A549 (cell line): ENCODE results near the gene HEATR5B.

ENCODE experiments used
- CBX8 ChIP-seq: fragments of 200-600 bp; sonication (generic); IDR thresholded peaks from 2 replicates; pipeline ENCODE4 v1.6.1; 2016
- CTCF ChIP-seq: fragments of >200 bp; sonication (Bioruptor Twin); formaldehyde crosslinking; IDR thresholded peaks from 3 replicates; pipeline ENCODE4 v1.5.1; 2016
- EHMT2 ChIP-seq: fragments of 200-600 bp; sonication (generic); IDR thresholded peaks from 2 replicates; pipeline ENCODE4 v1.6.1; 2016; ENCODE audit warnings: antibody characterized with exemption, low read depth, mild to moderate bottlenecking, moderate library complexity
- POLR2A ChIP-seq: IDR thresholded peaks from 2 replicates; pipeline ENCODE4 v1.6.1; 2012; ENCODE audit warnings: mild to moderate bottlenecking, low read length

- TF ChIP-seq POLR2A = no peak
- TF ChIP-seq EHMT2 = no peak
- TF ChIP-seq CTCF = no peak
- no peak for TF ChIP-seq CBX8
Measured at GRCh38 chr2:36951574-36951973, 132.6 kb downstream of the HEATR5B start.
